ENCODE measurements around the gene BUD23. TPM values are rescaled to one million over a fixed set of nuclear protein-coding genes. Genes with fewer than 3 reads are reported as not detected.

The BUD23 gene
- total and polyA plus RNA-seq, 8 donors = 17.4 to 71.9 (median 44.2) TPM

DNA sequence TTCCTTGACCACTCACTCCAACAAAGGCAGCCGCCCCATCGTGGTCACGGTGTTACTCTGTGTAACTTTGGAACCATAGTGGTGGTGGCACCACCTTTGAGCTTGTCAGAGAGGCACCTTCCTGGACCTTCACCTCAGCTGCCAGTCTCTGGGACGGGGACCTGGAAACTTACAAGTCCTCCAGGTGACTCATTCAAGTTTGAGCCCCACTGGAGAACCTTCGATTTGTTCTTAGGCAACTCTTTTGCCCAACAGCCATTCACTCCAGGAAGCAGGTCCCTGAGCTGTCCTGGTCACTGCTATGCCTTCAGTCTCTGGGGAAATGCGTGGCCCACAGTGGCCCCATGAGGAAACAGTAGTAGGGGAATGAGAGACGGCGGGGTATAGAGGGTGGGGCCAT lies 18.8 kb downstream of the BUD23 start:
- WGBS, 5 donors = 78 to 86% (median 80%) methylated on average over 8 of the region's 8 CpGs
- peak in 1 of 2 donors; percentile 22 for DNase-seq
- Histone ChIP-seq H3K27me3 (no peaks in the 10 kb centered on the region), H3K27ac (no peak overlapping the region), H3K9me3 (no peaks in the 10 kb centered on the region), H3K4me3 (no peak overlapping the region), H3K36me3 (peaks cover 15 to 59% (median 48%) of the 10 kb centered on the region in 4 donors), H3K4me1 (peaks cover 0 to 40% (median 35%) of the 10 kb centered on the region in 4 donors)
- intact Hi-C loops (cut with DNase I; ENCODE audit: low total_unique reads) = no loop called here
- TF ChIP-seq POLR2A (IDR thresholded peaks at IDR 0.05) (no peak), EP300 (IDR thresholded peaks at IDR 0.05) (no peak), POLR2AphosphoS5 (IDR thresholded peaks at IDR 0.05) (no peak)
- TF ChIP-seq, protein P1, sequence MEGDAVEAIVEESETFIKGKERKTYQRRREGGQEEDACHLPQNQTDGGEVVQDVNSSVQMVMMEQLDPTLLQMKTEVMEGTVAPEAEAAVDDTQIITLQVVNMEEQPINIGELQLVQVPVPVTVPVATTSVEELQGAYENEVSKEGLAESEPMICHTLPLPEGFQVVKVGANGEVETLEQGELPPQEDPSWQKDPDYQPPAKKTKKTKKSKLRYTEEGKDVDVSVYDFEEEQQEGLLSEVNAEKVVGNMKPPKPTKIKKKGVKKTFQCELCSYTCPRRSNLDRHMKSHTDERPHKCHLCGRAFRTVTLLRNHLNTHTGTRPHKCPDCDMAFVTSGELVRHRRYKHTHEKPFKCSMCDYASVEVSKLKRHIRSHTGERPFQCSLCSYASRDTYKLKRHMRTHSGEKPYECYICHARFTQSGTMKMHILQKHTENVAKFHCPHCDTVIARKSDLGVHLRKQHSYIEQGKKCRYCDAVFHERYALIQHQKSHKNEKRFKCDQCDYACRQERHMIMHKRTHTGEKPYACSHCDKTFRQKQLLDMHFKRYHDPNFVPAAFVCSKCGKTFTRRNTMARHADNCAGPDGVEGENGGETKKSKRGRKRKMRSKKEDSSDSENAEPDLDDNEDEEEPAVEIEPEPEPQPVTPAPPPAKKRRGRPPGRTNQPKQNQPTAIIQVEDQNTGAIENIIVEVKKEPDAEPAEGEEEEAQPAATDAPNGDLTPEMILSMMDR (IDR thresholded peaks at IDR 0.05) = no peak

GRCh38 chr7:73702665-73703064 lies 19.3 kb downstream of the BUD23 start:
- no peak for TF ChIP-seq POLR2AphosphoS5 (IDR thresholded peaks at IDR 0.05)
- no peak for TF ChIP-seq POLR2A (IDR thresholded peaks at IDR 0.05)
- no peak for TF ChIP-seq EP300 (IDR thresholded peaks at IDR 0.05)
- TF ChIP-seq, protein P1 (IDR thresholded peaks at IDR 0.05) = no peak
- Histone ChIP-seq H3K27ac (no peak overlapping the region), H3K4me1 (peaks cover 0 to 44% (median 39%) of the 10 kb centered on the region in 4 donors), H3K36me3 (peaks cover 11 to 54% (median 43%) of the 10 kb centered on the region in 4 donors), H3K27me3 (no peaks in the 10 kb centered on the region), H3K4me3 (no peak overlapping the region), H3K9me3 (no peaks in the 10 kb centered on the region)
- WGBS, 5 donors = 89 to 94% (median 93%) methylated on average over 16 to 18 of the region's 18 CpGs
- intact Hi-C loops (cut with DNase I; ENCODE audit: low total_unique reads) = no loop called here
- no peak for DNase-seq

DNA sequence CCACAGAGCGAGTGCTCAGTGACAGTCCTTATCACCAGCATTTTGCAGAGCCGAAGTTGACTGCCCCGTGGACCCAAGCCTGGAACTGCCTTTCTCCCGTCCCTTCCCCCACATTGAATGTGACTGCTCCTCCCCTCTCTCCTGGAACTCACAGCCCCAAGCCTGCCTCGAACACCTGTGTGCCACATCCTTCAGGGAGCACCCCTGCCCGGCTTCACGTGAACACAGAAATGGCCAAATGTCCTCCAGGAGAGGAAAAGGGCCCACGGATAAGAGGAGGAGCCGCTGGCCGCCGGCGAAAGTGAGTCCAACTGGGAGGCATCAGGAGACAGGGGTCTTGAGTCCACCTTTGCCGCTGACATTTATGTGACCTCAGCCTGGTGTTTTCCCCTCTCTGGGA lies 19.8 kb downstream of the BUD23 start:
- peaks cover 0 to 44% (median 41%) of the 10 kb centered on the region in 4 donors for H3K4me1 ChIP-seq
- no peaks in the 10 kb centered on the region for H3K27me3 ChIP-seq
- 74 to 81% (median 79%) methylated on average over 13 of the region's 13 CpGs for WGBS, 5 donors
- H3K27ac ChIP-seq = peak overlapping the region in 1 of 5 donors; percentile 42
- peaks cover 5 to 49% (median 38%) of the 10 kb centered on the region in 4 donors for H3K36me3 ChIP-seq
- H3K4me3 ChIP-seq = peak overlapping the region in 1 of 4 donors; percentile 34
- no peak for TF ChIP-seq POLR2A (IDR thresholded peaks at IDR 0.05)
- TF ChIP-seq, protein P1 (IDR thresholded peaks at IDR 0.05) = no peak
- no peak for TF ChIP-seq POLR2AphosphoS5 (IDR thresholded peaks at IDR 0.05)
- TF ChIP-seq EP300 (IDR thresholded peaks at IDR 0.05) = no peak
- no peaks in the 10 kb centered on the region for H3K9me3 ChIP-seq
- intact Hi-C loops (cut with DNase I; ENCODE audit: low total_unique reads) = no loop called here
- DNase-seq = peak in 1 of 2 donors; percentile 13

GRCh38 chr7:73703757-73704639 lies 20.6 kb downstream of the BUD23 start:
- peak overlapping the region in 3 of 5 donors; percentile 26 to 51 (median 42) for H3K27ac ChIP-seq
- DNase-seq = peak; percentile 57 to 94

More at GRCh38 chr7:73703757-73704639, 20.6 kb downstream of the BUD23 start:
- intact Hi-C loops (cut with DNase I; ENCODE audit: low total_unique reads) = no loop called here
- TF ChIP-seq EP300 (IDR thresholded peaks at IDR 0.05) = no peak
- TF ChIP-seq, protein P1 (IDR thresholded peaks at IDR 0.05) = no peak
- TF ChIP-seq POLR2A (IDR thresholded peaks at IDR 0.05) = no peak
- no peak for TF ChIP-seq POLR2AphosphoS5 (IDR thresholded peaks at IDR 0.05)
- Histone ChIP-seq H3K27me3 (no peaks in the 10 kb centered on the region), H3K4me1 (peaks cover 0 to 44% (median 41%) of the 10 kb centered on the region in 4 donors), H3K36me3 (peaks cover 3 to 41% (median 32%) of the 10 kb centered on the region in 4 donors), H3K9me3 (no peaks in the 10 kb centered on the region), H3K4me3 (peak overlapping the region; percentile 19 to 36 (median 31))
- 31 to 40% (median 38%) methylated on average over 30 to 45 of the region's 45 CpGs; no CpG with 5 or more reads in 1 of the 5 donors for WGBS, 5 donors

All from stomach (tissue), 9 donors.